Stimulated activated naive CD4-positive, alpha-beta T cell treated with Interleukin-2 at 50 U/mL for 16 hours (primary cell): ENCODE data around the gene CEACAM5.
A peak's percentile ranks its signal among the peaks of the same experiment; 100 is the strongest.
"Not testable (repeated sequence)": the region's sequence is repeated elsewhere in the genome, so short reads cannot be mapped to it uniquely, and the experiment has no call there.

Experiments
- DNase-seq: peaks from one replicate; lab custom pipeline; 2025; lab: John Stamatoyannopoulos, UW

Gene CEACAM5

DNA sequence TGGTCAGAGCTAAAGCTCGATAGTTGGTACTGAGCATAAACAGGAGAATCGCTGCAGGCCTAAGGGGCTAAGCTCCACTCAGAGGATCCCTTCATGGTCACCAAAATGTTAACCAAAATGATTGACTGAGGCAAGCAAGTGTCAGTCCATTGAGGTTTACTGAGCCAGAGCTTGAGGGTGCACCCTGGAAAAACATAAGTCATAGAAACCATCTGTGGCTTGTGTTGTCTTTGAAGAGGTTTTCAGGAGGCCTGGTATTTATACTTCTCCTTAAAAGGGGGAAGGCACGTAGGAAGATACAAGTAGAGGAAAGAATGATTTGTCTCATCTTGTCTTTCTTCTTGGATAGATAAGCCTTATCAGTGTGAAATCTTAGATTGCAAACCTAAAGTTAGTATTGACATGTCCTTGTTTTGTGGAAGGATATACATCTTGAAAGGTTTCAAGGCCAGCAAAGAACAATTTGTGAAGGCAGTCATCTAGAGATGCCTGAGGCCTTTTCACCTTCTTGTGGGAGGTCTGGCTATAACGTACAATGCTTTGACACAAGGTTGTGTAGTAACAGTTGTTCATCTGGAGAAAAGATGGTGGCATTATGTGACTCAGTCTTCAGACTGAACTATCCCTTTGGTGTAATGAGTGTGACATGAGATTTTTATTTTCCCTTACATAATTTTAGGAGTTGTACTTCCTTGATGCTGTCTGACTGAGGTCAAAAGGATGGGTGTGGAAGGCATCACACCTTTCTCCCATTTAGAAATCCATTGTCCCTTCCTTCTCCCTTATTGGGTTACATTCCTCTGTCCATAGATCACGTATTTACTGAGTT is 32.2 kb downstream of the CEACAM5 start:
- no peak for DNase-seq

DNA sequence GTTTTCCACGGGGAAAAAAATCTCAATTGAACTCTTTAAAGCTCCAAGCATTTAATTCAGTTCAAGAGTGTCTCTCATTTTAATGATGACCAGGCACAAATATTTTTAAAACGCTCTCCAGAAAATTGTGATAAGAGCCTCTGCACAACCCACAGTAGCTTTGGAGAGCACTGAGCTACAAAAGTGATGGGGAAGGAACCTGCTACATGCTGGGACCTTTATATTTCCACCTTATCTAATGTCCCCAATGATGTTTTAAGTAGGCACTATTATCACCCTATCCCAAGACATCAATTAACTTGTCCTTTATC is 32.8 kb downstream of the CEACAM5 start:
- no peak for DNase-seq

DNA sequence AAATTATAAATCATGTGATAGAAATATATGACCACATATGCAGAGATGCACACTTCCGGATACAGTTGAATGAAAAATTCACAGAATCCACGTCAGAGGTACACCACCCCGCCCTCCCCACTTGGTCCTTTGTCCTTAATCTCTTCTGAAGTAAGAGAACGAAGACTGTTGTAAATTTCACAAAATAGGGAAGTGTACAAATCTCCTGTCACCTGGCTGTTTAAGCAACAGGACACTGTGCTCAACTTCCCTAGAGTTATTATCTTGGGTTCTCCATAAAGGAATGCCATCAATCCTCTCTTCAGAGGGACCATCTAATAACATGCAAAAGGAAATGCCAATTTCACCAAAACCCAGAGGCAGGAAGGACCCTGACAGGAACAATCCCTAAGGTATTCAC is 36.4 kb downstream of the CEACAM5 start:
- no peak for DNase-seq

DNA sequence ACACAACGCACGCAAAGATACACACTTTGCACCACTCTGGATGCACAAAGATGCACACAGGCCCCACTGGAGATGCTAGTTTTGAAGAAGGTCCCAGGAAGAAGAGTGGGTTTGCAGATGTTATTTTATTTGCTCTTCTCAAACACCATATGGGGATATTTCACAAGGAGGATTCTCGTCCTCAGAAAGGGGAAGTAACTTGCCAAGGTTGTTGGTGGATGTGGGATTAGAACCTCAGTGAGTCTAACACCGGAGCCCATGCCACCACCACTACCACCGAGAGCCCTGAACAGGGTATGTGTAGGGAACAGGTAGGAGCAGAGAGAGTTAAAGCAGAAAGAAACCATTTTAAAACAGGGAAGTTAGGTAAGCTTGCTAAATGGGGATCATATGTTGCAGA is 37.3 kb downstream of the CEACAM5 start:
- DNase-seq, result no peak

DNA sequence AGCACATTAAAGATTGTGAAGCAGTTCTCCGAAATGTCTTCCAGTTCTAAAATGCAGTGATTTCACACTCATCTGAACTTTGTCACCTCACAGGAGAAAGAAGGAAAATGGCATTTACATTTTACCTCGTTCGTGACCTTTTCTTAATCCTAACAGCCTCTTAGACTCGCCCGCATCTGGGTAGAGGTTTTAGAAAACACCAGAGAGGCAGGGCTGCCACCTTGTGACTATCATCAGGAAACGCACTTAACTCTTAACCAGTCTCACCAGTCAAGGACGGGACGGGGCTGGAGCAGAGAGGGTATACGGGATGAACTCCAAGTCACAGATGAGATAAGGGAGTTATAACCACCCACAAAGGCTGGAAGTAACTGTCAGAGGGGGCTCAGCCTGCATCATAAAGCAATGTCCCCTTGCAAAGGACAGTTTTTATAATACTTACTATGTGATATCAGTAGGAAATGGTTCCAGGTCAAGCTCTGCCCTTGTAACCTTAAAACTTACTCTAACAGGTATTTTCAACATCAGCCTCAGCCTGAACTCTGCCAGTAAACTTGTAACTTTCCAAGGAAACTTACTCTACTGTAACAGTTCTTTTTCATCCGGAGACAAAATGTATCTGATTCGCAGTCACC is 38.3 kb downstream of the CEACAM5 start:
- DNase-seq, result peak; percentile 24

DNA sequence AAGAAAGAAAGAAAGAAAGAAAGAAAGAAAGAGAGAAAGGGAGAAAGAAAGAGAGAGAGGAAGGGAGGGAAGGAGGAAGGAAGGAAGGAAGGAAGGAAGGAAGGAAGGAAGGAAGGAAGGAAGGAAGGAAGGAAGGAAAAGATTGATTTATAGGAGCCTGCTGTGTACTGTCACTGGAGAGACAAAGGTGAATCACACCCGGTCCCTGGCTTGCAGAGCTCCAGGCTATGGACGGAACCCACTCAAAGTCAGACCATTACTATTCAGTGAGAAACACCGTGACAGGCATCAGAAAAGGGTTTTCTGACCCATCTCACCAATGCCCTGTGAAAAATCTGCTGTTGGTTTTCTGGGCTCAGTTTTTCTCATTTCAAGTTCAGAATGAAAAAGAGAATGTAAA is 39.6 kb downstream of the CEACAM5 start:
- no peak for DNase-seq

DNA sequence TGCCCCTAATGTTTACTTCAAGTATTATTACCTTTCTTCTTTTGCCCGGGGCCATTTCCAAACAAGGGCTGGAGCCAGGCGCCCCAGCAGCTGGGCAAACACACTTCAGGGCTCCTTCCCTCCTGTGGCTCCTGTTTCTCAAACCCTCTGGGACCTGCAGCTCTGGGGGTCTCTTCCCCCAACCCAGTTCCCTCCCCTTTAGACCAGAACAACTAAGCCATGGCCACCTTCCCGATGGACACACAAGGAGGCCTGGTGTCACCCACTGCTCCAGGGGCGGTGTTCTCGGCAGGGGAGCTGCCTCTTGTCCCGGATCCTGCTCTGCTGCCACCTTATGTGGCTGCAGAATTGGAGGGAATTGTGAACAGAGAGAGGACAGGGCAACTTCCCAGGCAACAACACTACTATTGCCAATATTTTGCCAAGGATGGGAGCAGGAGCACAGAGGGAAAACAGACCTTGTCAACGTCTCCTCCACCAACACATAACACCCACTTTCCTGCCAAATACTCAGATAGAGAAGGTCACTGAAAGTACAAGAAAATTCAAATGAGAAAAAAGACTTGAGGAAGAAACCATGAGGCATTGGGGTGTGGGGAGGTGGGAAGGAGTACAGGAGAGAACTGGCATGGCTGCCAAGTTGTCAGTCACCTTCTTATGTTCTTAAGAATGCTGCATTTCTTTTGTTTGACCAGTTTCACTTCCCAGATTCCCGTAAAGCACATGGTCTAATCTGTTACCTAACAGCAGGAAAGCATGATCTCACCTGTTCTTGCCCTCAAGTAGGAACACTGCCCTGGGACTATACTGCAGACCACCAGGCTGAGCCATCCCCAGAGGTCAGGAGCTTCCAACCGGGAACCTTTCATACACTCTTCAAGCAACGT is 42.1 kb downstream of the CEACAM5 start:
- not testable (repeated sequence) for DNase-seq

DNA sequence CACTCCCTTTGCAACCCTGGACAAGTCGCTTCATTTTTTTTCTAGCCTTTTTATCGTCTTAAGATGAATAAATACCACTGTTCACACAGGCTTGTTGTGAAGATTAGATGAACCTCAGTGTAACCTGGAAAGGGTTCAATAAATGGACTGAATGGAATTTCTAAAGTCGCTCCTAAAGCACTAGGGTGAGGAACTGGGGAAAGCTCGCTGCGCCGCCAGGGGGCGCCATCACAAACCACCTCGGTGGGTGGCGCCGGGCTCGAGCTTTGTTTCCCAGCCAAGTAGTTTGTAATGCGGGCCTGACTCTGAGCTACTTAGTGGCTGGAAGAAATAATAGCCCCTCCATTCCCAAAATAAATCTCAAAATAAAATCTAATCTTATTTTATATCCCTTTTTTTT is 44.7 kb downstream of the CEACAM5 start:
- peak; percentile 62 for DNase-seq

DNA sequence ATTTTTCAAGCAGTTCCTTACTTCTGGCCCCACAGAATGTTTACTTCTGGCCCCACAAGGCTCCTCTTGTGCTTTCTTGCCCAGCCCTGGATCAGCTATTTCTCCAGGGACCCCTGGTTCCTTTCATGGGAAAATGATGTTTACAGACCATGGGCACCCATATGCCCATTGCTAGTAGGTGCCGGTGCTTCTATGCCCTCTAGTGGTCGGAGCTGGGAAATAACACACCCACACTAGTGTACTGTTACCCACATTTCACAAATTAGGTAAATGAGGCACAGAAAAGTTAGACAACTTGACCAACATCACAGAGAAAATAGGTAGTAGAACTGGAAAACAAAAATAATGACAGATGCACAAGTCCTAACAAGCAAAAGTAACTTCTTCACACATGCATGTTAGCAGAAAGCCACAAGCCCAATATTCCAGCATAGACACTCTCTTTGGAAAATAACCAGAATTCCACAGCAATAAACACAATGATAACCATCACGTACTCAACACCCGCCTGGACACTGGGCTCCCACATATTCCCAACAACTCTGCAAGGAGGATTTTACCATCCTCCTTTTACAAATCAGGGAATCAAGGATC is 45.6 kb downstream of the CEACAM5 start:
- DNase-seq, result peak; percentile 59

DNA sequence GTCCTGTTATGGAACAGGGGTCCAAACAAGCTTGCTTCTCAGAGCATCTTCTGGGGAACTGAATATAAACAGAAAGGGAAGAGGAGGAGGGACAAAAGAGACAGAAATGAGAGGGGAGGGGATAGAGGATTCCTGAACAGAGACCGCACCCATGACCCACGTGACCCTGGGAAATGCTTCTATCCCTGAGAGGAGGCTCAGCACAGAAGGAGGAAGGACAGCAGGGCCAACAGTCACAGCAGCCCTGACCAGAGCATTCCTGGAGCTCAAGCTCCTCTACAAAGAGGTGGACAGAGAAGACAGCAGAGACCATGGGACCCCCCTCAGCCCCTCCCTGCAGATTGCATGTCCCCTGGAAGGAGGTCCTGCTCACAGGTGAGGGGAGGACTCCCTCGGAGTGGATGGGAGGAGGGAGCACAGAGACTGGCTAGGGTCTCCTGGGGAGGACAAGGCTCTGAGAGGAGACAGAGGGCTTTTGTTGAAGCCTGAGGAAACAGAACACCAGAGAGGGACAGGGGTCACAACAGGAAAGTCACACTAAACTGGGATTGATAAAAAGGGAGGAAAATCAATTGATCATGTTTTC is 47.0 kb downstream of the CEACAM5 start, which contains the start of gene CEACAM6:
CEACAM6 (plus strand) TSS at position 203 of the 586 bp plus-strand sequence; CDS start at position 312, 109 bp downstream.
- no peak for DNase-seq

DNA sequence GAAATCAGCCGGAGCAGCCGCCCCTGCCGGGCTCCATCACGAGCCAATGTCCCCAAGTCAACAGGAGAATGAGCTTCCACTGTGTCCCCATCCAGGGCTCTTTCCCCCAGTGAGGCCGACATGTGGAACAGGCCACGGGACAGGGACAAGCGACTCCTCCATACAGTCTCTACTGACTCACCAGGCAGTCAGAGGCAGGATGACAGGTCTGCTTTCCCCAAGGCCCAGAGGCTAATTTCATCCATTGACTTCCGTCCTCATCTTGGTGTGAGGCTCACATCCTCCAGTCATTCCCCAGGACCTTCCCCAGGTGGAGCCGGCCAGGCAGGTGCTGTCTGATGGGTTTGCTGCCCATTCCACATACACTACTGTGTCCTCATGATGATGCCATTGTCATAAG is 50.4 kb downstream of the CEACAM5 start:
- DNase-seq, result no peak

DNA sequence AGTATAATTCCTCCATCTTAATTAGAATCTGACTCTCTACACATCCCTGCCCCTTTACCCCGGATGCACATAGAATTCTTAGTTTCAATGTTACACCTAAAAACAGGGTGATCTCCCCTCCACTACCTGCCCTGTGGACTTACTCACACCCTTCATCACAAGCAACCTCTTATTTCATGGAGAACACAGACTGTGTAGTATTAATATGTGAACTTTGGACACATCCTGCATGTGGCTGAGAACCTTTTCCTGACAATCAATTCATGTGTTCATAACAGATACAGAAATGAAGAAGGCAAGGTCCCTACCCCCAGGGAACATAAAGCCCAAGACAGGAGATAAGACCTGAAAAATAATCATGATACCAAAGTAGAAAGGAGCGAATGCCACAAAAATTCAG is 58.7 kb downstream of the CEACAM5 start:
- no peak for DNase-seq

DNA sequence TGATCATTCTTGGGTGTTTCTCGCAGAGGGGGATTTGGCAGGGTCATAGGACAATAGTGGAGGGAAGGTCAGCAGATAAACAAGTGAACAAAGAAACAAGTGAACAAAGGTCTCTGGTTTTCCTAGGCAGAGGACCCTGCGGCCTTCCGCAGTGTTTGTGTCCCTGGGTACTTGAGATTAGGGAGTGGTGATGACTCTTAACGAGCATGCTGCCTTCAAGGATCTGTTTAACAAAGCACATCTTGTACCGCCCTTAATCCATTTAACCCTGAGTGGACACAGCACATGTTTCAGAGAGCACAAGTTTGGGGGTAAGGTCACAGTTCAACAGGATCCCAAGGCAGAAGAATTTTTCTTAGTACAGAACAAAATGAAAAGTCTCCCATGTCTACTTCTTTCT is 59.7 kb downstream of the CEACAM5 start:
- not testable (repeated sequence) for DNase-seq

DNA sequence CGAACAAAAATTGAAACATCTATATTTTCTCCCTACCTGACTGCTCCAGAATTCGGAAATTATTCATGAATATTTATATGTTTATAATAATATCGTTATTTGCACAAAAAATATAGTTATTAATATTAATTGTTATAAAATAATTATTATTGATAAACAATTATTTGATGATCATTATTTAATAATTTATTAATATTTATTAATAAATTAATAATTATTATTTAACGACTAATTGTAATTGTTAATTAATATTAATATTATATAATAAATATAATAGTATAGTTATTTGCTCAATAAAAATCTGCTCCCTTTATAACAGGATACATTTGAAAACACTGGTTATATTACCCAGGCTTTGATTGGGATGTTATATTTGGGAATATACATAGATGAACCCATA is 61.2 kb downstream of the CEACAM5 start:
- DNase-seq, result no peak

DNA sequence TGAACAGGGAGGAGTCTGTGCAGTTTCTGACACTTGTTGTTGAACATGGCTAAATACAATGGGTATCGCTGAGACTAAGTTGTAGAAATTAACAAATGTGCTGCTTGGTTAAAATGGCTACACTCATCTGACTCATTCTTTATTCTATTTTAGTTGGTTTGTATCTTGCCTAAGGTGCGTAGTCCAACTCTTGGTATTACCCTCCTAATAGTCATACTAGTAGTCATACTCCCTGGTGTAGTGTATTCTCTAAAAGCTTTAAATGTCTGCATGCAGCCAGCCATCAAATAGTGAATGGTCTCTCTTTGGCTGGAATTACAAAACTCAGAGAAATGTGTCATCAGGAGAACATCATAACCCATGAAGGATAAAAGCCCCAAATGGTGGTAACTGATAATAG is 63.0 kb downstream of the CEACAM5 start:
- DNase-seq, result no peak

DNA sequence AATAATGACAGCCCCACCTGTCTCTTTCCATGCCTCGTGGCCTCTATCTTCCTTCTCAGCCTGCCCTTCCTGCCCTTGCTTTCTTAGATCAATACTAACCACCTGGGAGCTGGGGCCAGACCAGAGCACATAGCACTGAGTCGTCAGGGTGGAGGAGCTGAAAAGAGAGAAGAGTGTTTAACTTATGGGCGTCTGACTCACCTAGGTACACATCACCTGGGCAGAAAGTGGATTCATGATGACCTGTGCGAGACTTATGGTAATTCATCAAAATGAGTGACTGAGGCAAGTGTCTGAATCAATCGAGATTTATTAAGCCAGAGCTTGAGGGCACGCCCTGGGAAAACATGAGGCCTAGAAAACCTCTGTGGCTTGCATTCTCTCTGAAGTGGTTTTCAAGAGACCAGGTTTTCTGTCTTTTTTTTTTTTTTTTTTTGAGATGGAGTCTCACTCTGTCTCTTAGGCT is 66.1 kb downstream of the CEACAM5 start:
- peak; percentile 42 for DNase-seq

DNA sequence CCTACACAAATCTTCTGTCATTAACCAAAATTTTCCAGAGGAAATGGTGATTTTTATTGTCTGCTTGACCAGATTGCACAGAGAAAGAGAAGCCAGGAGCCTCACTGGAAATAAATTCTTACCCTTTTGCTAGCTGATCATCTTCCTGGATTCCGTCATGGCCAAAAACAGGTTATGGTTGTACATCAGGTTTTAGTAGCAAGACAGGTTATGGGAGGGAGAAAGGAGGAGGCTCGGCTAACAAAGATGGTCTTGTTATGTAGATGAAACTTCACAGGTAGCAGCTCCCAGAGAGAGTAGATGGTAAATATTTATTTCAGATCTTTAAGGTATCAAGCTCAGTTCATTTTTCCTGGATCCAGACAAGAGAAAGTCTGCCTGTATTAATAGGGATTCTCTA is 68.3 kb downstream of the CEACAM5 start:
- DNase-seq, result no peak
